GM21390 (cell line): ENCODE data around the gene TBC1D3B.
"Not testable (repeated sequence)": the region's sequence is repeated elsewhere in the genome, so short reads cannot be mapped to it uniquely, and the experiment has no call there.

Experiments
- ATAC-seq: cut with Tn5 transposase; IDR thresholded peaks from one replicate; pipeline ENCODE4 v1.9.1; 2021; ENCODE audit not compliant: unreplicated experiment

TBC1D3B gene

GRCh38 chr17:36201506-36201905 is 25.1 kb upstream of the TBC1D3B start:
- not testable (repeated sequence) for ATAC-seq

DNA sequence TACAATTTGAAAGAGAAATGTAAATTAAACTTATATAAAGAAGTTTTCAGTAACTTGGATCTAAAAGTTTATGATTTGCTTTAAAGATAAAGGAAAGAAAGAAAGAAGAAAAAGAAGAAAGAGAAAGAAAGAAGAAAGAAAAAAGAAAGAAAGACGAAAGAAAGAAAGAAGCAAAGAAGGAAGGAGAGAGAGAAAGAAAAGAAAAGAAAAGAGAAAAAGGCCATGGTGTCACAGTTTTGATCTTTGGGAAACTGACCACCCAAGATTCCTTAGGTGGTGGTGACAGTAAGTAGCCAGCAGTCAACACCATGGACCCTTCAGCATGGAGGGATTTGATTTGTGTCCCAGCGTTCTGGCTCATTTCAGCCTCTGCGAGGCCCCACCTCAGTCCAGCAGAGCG is 24.7 kb upstream of the TBC1D3B start:
- ATAC-seq = not testable (repeated sequence)

- peak; percentile 30 for ATAC-seq
Observed at GRCh38 chr17:36198831-36199465, 22.5 kb upstream of the TBC1D3B start.

GRCh38 chr17:36197387-36197703 is 20.9 kb upstream of the TBC1D3B start:
- peak; percentile 5 for ATAC-seq

DNA sequence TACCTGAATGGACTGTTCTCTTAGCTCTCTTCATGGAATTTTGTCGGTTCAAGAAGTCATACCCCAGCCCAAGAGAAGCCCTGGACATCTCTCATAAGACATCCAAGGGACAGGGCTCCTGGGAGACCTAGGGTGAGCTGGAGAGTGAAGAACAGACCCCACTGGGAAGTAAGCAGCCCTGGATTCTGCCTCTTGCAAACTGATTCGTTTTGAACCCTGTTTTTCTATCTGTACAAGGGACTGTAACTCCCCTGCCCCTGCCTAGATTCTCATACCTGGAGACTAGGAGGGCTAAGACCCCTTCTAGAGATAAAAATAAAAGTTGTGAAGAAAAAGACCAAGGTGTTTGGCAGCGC is 19.7 kb upstream of the TBC1D3B start:
- no peak for ATAC-seq

DNA sequence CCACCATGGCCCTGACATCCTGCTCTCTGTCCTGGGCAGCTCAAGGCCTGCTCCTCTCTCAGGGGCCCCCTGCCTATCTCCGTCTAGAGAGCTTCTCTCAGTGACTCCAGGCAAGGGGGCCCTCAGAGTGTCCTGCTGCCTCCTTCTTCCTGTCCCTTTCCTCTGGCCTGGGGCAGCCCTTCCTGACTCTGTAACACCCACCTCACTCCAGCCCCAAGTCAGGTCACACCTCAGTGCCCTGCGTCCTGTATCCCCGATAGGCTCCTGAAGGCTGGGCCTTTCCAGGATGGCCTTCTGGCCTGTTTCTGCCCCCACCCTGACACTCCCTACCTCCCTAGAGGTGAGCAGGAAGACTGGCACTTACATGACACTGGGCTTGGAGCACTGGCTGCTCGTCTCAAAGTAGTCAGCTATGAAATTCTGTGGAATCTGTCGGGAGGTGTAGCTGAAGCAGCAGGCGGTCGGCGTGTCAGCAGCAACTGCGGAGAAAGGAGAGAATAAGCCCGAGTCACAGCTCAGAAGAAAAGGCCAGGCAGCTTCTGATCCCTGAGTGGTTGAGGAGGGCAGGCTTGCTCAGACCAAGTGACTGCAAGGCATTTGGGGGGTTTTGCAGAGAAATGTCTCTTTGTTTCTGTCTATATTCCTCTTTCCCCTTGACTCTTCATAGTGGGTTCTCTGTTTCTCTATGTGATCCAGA is 19.1 kb upstream of the TBC1D3B start:
- no peak for ATAC-seq

- ATAC-seq = not testable (repeated sequence)
Observed at GRCh38 chr17:36194832-36195433, 18.5 kb upstream of the TBC1D3B start.

- ATAC-seq = not testable (repeated sequence)
Observed at GRCh38 chr17:36194147-36194831, 17.9 kb upstream of the TBC1D3B start.

GRCh38 chr17:36193216-36193775 is 16.9 kb upstream of the TBC1D3B start:
- ATAC-seq = no peak

DNA sequence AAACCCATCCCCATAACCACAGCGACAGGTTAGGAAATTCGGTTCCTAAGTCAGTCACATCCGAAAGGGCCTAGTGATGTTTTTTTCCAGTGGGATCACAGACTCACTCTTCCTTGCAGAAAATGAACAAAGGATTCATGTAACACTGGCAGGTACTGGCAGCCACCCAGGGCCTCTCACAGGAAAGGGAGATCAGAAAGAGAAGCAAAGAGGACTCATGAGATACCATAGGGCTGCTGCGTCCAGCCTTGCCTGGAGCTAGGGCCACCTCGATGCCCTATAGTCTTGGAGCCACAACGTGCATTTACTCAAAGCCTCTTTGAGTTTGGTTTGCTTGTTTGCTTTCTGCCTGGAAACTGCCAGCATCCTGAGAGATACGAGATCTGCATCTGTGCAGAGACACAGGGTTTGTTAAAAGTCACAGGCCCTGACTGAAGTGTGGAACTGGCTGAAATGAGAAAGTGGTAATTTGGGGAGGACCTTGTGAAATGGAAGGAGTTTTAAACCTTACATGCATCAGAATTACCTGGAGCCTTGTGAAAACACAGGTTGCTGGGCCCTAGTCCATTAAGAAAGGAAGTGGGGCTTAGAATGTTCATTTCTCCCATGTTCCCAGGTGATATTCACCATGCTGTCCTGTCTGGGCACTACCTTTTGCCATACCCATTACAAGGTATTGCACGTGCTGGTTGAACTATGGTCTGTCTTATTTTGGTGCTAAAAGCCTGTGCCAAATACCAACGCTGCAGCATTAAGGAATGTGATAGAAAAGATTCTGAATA is 14.3 kb upstream of the TBC1D3B start:
- ATAC-seq = not testable (repeated sequence)

GRCh38 chr17:36189993-36190392 is 13.6 kb upstream of the TBC1D3B start:
- not testable (repeated sequence) for ATAC-seq

DNA sequence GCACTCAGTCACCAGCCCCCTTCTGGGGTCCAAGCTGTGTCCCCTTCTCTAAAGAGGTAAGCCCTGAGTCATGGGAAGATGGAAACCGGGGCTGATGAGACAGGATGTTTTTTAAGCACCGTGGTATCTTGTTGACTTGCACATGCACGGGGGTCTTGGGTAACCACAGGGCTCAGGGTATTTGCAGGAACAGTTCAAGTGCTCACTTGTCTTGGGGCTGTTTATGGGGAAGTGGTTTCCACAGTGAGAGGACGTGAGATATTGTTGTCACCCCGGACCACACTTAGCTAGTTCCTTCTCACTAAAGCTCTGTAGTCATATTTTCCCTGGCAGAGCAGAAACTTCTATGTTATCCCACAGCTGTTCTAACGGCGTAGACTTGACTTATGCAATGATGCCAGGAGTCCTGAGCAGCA is 12.5 kb upstream of the TBC1D3B start:
- ATAC-seq = peak; percentile 72

GRCh38 chr17:36187943-36188665 is 11.7 kb upstream of the TBC1D3B start:
- not testable (repeated sequence) for ATAC-seq

DNA sequence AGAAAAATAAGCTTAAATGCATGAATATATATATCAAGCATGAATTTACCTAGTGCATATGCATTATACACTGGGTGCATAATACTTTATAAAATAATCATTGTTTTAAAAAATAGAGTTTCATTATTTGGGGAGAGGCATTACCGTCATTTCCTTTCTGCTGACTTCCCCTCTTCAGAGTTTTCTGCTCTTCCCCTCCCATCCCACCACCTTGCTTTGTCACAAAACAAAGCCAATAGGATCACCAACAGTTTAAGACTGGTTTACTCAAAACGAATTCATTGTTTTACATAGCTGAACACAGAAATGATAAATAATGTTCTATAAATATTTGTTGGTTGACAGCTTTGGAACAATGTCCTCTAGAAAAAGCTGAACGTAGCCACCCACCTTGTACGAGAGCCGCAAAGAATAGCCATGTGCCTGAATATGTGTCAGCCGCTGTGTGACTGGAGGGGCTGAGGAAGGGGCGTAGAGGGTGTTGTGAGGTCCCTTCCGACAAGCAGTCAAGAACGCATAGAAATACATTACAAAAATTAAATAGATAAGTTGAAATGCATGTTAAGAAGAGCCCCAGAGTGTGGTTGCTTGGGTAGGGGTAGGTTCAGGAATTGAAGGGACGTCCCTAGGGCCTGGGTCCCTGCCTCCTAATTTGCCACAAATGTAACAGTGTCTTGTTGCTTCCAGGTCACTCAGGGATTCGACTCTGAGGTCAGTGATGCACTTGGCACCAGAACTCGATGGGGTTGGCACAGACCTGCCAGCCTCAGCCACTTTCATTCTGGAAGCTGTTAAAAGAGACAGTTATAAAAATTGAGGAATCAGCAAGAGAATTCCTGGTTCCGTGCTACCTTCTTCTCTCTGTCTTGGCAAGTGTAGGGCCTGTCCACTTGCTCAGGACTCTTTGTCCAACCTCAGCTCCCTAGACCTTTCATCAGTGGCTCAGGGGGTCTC is 10.7 kb upstream of the TBC1D3B start:
- ATAC-seq = not testable (repeated sequence)

- no peak for ATAC-seq
Observed at GRCh38 chr17:36185416-36185815, 9.0 kb upstream of the TBC1D3B start.

- no peak for ATAC-seq
Observed at GRCh38 chr17:36184023-36184765, 7.8 kb upstream of the TBC1D3B start.

GRCh38 chr17:36183001-36183971 is 6.8 kb upstream of the TBC1D3B start:
- no peak for ATAC-seq
